ENCODE results near the gene WBP1. TPM values are rescaled to one million over a fixed set of nuclear protein-coding genes. Genes with fewer than 3 reads are reported as not detected.

The WBP1 gene
- total RNA-seq, 1 experiment from 2014 or later = 45.7 TPM

DNA sequence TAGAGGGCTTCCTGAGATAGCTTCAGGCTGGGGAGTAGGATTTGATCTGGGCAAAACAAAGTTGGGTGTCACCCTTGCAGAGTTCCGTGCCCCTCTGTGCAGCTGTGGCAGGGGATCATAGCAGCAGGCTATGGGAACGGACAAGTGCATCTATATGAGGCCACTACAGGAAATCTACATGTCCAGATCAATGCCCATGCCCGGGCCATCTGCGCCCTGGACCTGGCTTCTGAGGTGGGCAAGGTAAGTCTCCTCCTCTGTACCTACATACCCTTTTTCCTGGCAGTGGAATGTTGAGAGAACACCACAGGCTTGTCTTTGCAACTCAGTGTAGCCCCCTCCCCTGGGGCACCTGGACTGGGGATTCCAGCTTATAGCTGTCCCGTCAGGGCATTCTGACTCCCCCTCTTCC lies 33.2 kb upstream of the WBP1 start:
- Mint-ChIP-seq H3K27ac (ENCODE audit: low read depth, unreplicated experiment) (peak overlapping the region; percentile 1), H3K36me3 (ENCODE audit: insufficient read depth, unreplicated experiment) (peaks cover 67% of the 10 kb centered on the region), H3K9me3 (ENCODE audit: unreplicated experiment) (no peaks in the 10 kb centered on the region), H3K4me1 (ENCODE audit: insufficient read depth, unreplicated experiment) (peaks cover 33% of the 10 kb centered on the region), H3K27me3 (ENCODE audit: insufficient read depth, unreplicated experiment) (no peaks in the 10 kb centered on the region), H3K4me3 (ENCODE audit: unreplicated experiment) (no peak overlapping the region)
- TF ChIP-seq, protein P1, sequence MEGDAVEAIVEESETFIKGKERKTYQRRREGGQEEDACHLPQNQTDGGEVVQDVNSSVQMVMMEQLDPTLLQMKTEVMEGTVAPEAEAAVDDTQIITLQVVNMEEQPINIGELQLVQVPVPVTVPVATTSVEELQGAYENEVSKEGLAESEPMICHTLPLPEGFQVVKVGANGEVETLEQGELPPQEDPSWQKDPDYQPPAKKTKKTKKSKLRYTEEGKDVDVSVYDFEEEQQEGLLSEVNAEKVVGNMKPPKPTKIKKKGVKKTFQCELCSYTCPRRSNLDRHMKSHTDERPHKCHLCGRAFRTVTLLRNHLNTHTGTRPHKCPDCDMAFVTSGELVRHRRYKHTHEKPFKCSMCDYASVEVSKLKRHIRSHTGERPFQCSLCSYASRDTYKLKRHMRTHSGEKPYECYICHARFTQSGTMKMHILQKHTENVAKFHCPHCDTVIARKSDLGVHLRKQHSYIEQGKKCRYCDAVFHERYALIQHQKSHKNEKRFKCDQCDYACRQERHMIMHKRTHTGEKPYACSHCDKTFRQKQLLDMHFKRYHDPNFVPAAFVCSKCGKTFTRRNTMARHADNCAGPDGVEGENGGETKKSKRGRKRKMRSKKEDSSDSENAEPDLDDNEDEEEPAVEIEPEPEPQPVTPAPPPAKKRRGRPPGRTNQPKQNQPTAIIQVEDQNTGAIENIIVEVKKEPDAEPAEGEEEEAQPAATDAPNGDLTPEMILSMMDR (IDR thresholded peaks at IDR 0.05; ENCODE audit: unreplicated experiment) = no peak
- no peak for DNase-seq (ENCODE audit: unreplicated experiment)
- no TSS peak for BruUV-seq (replicated peaks)
- POLR2A ChIA-PET = interaction anchor here (1.8 to 4.8 kb wide), 3 partner anchors 14 to 33 kb away, joined by 7 to 38 read pairs (median 7); partner anchors contain the start of genes INO80B and RTKN
- intact Hi-C loops (cut with micrococcal nuclease) = no loop called here
- CTCF ChIA-PET = no interaction called here

DNA sequence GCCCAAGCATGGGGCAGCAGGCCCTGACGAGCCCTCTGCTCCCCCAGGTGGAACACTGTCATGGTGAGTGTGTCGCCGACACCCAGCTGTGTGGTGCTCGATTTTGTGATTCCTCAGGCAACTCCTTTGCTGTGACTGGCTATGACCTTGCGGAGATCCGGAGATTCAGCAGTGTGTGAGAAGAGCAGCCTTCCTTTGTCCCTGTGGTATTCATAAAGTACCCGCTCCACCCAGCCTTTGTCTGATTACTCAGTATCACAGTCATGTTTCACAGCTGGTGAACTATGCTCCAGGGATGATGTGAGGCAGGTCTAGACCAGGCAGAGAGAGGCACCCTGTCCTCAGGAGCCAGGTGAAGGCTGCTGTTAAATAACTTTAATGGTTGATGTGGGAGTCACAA lies 32.7 kb upstream of the WBP1 start:
- Mint-ChIP-seq H3K9me3 (ENCODE audit: unreplicated experiment) (no peaks in the 10 kb centered on the region), H3K4me1 (ENCODE audit: insufficient read depth, unreplicated experiment) (peaks cover 28% of the 10 kb centered on the region), H3K4me3 (ENCODE audit: unreplicated experiment) (no peak overlapping the region), H3K27me3 (ENCODE audit: insufficient read depth, unreplicated experiment) (no peaks in the 10 kb centered on the region), H3K36me3 (ENCODE audit: insufficient read depth, unreplicated experiment) (peaks cover 72% of the 10 kb centered on the region), H3K27ac (ENCODE audit: low read depth, unreplicated experiment) (peak overlapping the region; percentile 1)
- ChIA-PET CTCF (no interaction called here), POLR2A (interaction anchor here (0.6 to 4.8 kb wide), 5 partner anchors 11 to 39 kb away, joined by 3 to 38 read pairs (median 7); partner anchors contain the start of genes INO80B and RTKN)
- no TSS peak for BruUV-seq (replicated peaks)
- intact Hi-C loops (cut with micrococcal nuclease) = no loop called here
- no peak for DNase-seq (ENCODE audit: unreplicated experiment)
- TF ChIP-seq, protein P1 (IDR thresholded peaks at IDR 0.05; ENCODE audit: unreplicated experiment) = no peak

DNA sequence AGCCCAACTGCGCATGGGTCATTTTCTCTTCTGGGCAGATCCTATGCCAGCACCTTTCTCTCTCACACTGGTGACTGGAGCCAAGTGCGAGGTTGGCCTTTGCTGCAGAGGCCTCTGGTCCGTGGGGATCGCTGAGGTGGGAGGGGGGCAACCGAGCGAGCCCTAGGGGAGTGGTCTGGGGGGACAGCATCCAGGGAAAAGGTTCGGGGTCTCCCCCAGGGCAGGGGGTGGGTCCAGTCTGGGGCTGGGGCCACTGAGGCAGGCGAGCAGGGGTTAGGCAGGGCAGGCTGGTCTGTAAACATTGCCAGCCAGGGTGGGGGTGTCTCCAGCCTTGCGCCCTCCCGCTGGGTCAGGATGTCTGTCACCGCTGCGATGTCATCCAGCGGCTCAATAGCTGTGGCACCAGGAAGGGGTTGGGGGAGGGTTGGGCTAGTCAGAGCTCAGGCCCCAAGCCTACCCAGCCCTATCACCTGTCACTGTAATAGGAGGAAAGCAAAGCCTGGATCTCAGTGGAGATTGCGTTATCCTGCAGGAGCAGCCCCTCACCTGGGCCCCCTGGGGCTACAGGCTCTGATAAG lies 32.0 kb upstream of the WBP1 start:
- no peaks in the 10 kb centered on the region for H3K9me3 Mint-ChIP-seq (ENCODE audit: unreplicated experiment)
- TF ChIP-seq, protein P1 (IDR thresholded peaks at IDR 0.05; ENCODE audit: unreplicated experiment) = no peak
- DNase-seq (ENCODE audit: unreplicated experiment) = no peak
- no peak overlapping the region for H3K27ac Mint-ChIP-seq (ENCODE audit: low read depth, unreplicated experiment)
- H3K4me3 Mint-ChIP-seq (ENCODE audit: unreplicated experiment) = no peak overlapping the region
- no peaks in the 10 kb centered on the region for H3K27me3 Mint-ChIP-seq (ENCODE audit: insufficient read depth, unreplicated experiment)
- peaks cover 22% of the 10 kb centered on the region for H3K4me1 Mint-ChIP-seq (ENCODE audit: insufficient read depth, unreplicated experiment)
- CTCF ChIA-PET = interaction anchor here (0.7 to 1.5 kb wide), 2 partner anchors 14 to 31 kb away, joined by 3 read pairs; no protein-coding TSS in a partner anchor
- intact Hi-C loops (cut with micrococcal nuclease) = no loop called here
- H3K36me3 Mint-ChIP-seq (ENCODE audit: insufficient read depth, unreplicated experiment) = peaks cover 72% of the 10 kb centered on the region
- BruUV-seq (replicated peaks) = no TSS peak
- POLR2A ChIA-PET = interaction anchor here (0.6 to 4.8 kb wide), 4 partner anchors 12 to 38 kb away, joined by 3 to 38 read pairs (median 5); partner anchors contain the start of gene RTKN

DNA sequence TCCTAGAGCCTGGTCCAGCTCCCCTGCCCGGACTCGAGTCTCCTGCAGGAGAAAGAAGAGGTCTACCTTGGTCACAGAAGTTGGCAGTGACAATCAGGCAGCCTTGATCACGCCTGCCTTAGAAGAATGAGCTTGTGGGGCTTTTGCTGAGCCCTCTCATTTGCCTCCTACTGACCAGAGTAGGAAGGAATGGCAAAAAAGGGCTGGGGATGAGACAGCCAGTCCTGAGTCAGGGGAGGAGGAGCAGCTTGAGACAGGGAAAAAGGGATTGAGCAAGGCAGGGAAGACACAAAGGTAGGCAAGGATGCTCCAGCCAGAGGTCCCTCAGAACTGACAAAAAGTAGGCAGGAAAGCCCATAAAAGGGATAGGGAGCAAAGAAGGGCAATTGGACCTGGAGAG lies 30.7 kb upstream of the WBP1 start:
- POLR2A ChIA-PET = interaction anchor here (4.8 kb wide), 1 partner anchor 12 kb away, joined by 38 read pairs; the partner anchor contains the start of gene RTKN
- no TSS peak for BruUV-seq (replicated peaks)
- Mint-ChIP-seq H3K27me3 (ENCODE audit: insufficient read depth, unreplicated experiment) (no peaks in the 10 kb centered on the region), H3K4me3 (ENCODE audit: unreplicated experiment) (no peak overlapping the region), H3K9me3 (ENCODE audit: unreplicated experiment) (no peaks in the 10 kb centered on the region), H3K27ac (ENCODE audit: low read depth, unreplicated experiment) (no peak overlapping the region), H3K4me1 (ENCODE audit: insufficient read depth, unreplicated experiment) (peaks cover 12% of the 10 kb centered on the region), H3K36me3 (ENCODE audit: insufficient read depth, unreplicated experiment) (peaks cover 82% of the 10 kb centered on the region)
- DNase-seq (ENCODE audit: unreplicated experiment) = no peak
- intact Hi-C loops (cut with micrococcal nuclease) = no loop called here
- TF ChIP-seq, protein P1 (IDR thresholded peaks at IDR 0.05; ENCODE audit: unreplicated experiment) = no peak
- CTCF ChIA-PET = interaction anchor here (1.5 kb wide), 1 partner anchor 13 kb away, joined by 3 read pairs; no protein-coding TSS in a partner anchor
